GM23338 (cell line): ENCODE data around the gene CCIN.

Source experiments
- EZH2 ChIP-seq: fragments of 200-600 bp; sonication (generic); IDR thresholded peaks from one replicate; pipeline ENCODE4 v1.8.0; 2017; ENCODE audit warnings: antibody characterized with exemption, mild to moderate bottlenecking, low read depth; ENCODE audit not compliant: unreplicated experiment
- EZH2phosphoT487 ChIP-seq: fragments of 200-600 bp; sonication (generic); IDR thresholded peaks from one replicate; pipeline ENCODE4 v1.8.1; 2018; ENCODE audit warnings: antibody characterized with exemption; ENCODE audit not compliant: unreplicated experiment
- JUNB ChIP-seq: IDR thresholded peaks from one replicate; pipeline ENCODE4 v1.6.1; 2016; ENCODE audit warnings: antibody characterized with exemption; ENCODE audit not compliant: unreplicated experiment
- NANOG ChIP-seq: IDR thresholded peaks from 2 replicates; pipeline ENCODE4 v1.6.1; 2016; ENCODE audit warnings: antibody characterized with exemption, borderline replicate concordance
- POLR2AphosphoS5 ChIP-seq: IDR thresholded peaks from 2 replicates; pipeline ENCODE4 v1.6.1; 2016; ENCODE audit warnings: antibody characterized with exemption, low read depth
- ZNF331 ChIP-seq: fragments of 250-450 bp; sonication (Bioruptor Pico); IDR thresholded peaks from 2 replicates; pipeline ENCODE4 v1.5.0; 2020; ENCODE audit warnings: low read depth, mild to moderate bottlenecking, moderate library complexity
- TF ChIP-seq, protein P1 (sequence below), 2 experiments: fragments of 200-600 bp in 1 of 2; sonication (generic) in 1 of 2; conservative IDR thresholded peaks; 2 replicates each; pipeline versions ENCODE4 v1.5.1 to v1.6.1; 2016 to 2017; ENCODE audit warnings: antibody characterized with exemption in 2 of 2, low read depth in 2 of 2, mild to moderate bottlenecking in 2 of 2, moderate library complexity in 1 of 2
- TF ChIP-seq, protein P2 (sequence below): IDR thresholded peaks from one replicate; pipeline ENCODE4 v1.6.1; 2018; ENCODE audit warnings: antibody characterized with exemption; ENCODE audit not compliant: unreplicated experiment

GRCh38 chr9:36153746-36154145, 15.4 kb upstream of the CCIN start:
- TF ChIP-seq, protein P1, sequence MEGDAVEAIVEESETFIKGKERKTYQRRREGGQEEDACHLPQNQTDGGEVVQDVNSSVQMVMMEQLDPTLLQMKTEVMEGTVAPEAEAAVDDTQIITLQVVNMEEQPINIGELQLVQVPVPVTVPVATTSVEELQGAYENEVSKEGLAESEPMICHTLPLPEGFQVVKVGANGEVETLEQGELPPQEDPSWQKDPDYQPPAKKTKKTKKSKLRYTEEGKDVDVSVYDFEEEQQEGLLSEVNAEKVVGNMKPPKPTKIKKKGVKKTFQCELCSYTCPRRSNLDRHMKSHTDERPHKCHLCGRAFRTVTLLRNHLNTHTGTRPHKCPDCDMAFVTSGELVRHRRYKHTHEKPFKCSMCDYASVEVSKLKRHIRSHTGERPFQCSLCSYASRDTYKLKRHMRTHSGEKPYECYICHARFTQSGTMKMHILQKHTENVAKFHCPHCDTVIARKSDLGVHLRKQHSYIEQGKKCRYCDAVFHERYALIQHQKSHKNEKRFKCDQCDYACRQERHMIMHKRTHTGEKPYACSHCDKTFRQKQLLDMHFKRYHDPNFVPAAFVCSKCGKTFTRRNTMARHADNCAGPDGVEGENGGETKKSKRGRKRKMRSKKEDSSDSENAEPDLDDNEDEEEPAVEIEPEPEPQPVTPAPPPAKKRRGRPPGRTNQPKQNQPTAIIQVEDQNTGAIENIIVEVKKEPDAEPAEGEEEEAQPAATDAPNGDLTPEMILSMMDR (conservative IDR thresholded peaks at IDR 0.05; ENCODE audit: low read depth in 2 of 2): no peak
- TF ChIP-seq EZH2: no peak
- no peak for TF ChIP-seq POLR2AphosphoS5
- TF ChIP-seq, protein P2, sequence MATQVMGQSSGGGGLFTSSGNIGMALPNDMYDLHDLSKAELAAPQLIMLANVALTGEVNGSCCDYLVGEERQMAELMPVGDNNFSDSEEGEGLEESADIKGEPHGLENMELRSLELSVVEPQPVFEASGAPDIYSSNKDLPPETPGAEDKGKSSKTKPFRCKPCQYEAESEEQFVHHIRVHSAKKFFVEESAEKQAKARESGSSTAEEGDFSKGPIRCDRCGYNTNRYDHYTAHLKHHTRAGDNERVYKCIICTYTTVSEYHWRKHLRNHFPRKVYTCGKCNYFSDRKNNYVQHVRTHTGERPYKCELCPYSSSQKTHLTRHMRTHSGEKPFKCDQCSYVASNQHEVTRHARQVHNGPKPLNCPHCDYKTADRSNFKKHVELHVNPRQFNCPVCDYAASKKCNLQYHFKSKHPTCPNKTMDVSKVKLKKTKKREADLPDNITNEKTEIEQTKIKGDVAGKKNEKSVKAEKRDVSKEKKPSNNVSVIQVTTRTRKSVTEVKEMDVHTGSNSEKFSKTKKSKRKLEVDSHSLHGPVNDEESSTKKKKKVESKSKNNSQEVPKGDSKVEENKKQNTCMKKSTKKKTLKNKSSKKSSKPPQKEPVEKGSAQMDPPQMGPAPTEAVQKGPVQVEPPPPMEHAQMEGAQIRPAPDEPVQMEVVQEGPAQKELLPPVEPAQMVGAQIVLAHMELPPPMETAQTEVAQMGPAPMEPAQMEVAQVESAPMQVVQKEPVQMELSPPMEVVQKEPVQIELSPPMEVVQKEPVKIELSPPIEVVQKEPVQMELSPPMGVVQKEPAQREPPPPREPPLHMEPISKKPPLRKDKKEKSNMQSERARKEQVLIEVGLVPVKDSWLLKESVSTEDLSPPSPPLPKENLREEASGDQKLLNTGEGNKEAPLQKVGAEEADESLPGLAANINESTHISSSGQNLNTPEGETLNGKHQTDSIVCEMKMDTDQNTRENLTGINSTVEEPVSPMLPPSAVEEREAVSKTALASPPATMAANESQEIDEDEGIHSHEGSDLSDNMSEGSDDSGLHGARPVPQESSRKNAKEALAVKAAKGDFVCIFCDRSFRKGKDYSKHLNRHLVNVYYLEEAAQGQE: no peak
- TF ChIP-seq NANOG: no peak
- no peak for TF ChIP-seq EZH2phosphoT487
- no peak for TF ChIP-seq ZNF331 (CRISPR knock-in tag)
- TF ChIP-seq JUNB: no peak
